Neural crest cell (in vitro differentiated cells): ENCODE results near the gene TCF7. TPM values are rescaled to one million over a fixed set of nuclear protein-coding genes. Genes with fewer than 3 reads are reported as not detected.

ENCODE experiments used
- DNase-seq: peaks from one replicate; pipeline ENCODE4 v3.0.0; 2021; ENCODE audit warnings: low read depth, mixed read lengths, low spot score
- H3K27ac Mint-ChIP-seq: one replicate; pipeline ENCODE4 v1.8.0; 2021; ENCODE audit warnings: mild to moderate bottlenecking, mixed read lengths; ENCODE audit not compliant: unreplicated experiment
- H3K27me3 Mint-ChIP-seq: 2 replicates; pipeline ENCODE4 v1.8.0; 2021; ENCODE audit warnings: low read depth, mild to moderate bottlenecking, mixed read lengths
- H3K36me3 Mint-ChIP-seq: 2 replicates; pipeline ENCODE4 v1.8.0; 2021; ENCODE audit warnings: low read depth, mild to moderate bottlenecking, mixed read lengths
- H3K4me1 Mint-ChIP-seq: 2 replicates; pipeline ENCODE4 v1.8.0; 2021; ENCODE audit warnings: mixed read lengths
- H3K4me3 Mint-ChIP-seq: one replicate; pipeline ENCODE4 v1.8.0; 2021; ENCODE audit warnings: mild to moderate bottlenecking, mixed read lengths
- H3K9me3 Mint-ChIP-seq: 2 replicates; pipeline ENCODE4 v1.8.0; 2021; ENCODE audit warnings: mixed read lengths
- CTCF ChIP-seq: fragments of 200-600 bp; sonication (generic); conservative IDR thresholded peaks from 2 replicates; pipeline ENCODE4 v1.5.0; 2021; ENCODE audit warnings: antibody characterized with exemption, mild to moderate bottlenecking
- total RNA-seq: library from RNA; stranded (reverse); gene quantifications from 2 replicates; pipeline ENCODE4 v1.2.1, GENCODE V29; 2021

Gene TCF7
- total RNA-seq, 1 donor from 2014 or later: 18.0 TPM

DNA sequence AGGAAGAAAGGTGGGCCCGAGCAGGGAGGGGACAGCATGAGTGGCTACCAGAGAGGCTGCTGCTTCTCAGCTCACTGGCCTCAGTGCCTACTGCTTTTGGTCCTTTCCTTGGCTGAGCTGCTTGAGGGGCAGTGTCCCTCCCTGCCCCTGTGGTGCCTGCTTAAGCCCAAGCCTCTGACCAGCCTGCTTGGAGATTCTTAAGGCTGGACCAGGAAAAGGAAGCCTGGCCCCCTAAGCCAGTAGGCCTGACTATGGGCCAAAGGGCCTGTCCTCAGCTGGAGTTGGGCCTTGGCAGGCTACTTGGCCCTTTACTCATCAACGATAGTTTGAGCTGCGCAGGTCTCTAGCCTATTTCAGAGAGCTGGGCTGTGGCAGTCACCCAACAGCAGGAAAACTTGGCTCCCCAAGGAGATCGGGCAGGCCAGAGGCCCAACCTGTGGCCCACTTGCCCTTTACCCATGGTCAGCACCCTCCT, 24.9 kb downstream of the TCF7 start:
- Mint-ChIP-seq H3K27ac (no peak overlapping the region), H3K4me3 (no peak overlapping the region), H3K4me1 (no peaks in the 10 kb centered on the region), H3K9me3 (no peaks in the 10 kb centered on the region), H3K36me3 (peaks cover 7% of the 10 kb centered on the region), H3K27me3 (no peaks in the 10 kb centered on the region)
- no peak for DNase-seq
- TF ChIP-seq CTCF: no peak

DNA sequence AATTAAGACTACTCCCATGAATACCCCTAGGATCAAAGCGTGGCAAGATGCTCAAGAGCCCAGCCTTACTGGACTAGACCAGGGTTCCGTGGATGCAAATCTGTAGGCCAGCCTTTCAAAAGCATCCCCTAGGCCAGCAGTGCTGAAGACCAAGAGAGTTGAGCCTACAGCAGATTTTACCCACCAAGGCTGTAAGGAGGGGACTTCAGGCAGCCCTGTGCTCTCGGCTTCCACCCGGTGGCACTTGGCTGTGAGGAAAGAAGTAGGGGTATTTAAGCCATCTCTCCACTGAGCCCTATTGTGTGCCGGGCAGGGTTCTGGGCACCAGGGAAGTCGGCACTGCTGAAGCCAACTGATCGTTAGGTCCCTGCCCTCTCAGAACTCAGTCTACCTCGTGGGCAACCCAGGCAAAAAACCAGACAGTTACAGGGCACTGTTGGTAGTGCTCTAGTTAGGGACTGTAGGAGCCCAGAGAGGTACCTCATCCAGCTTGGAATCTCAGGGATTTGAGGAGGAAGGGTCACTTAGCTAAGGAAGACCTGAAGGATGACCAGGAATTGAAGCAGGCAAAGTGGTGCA, 25.5 kb downstream of the TCF7 start:
- TF ChIP-seq CTCF: no peak
- Mint-ChIP-seq H3K4me1 (no peaks in the 10 kb centered on the region), H3K36me3 (peaks cover 7% of the 10 kb centered on the region), H3K4me3 (no peak overlapping the region), H3K27ac (no peak overlapping the region), H3K9me3 (no peaks in the 10 kb centered on the region), H3K27me3 (no peaks in the 10 kb centered on the region)
- no peak for DNase-seq

DNA sequence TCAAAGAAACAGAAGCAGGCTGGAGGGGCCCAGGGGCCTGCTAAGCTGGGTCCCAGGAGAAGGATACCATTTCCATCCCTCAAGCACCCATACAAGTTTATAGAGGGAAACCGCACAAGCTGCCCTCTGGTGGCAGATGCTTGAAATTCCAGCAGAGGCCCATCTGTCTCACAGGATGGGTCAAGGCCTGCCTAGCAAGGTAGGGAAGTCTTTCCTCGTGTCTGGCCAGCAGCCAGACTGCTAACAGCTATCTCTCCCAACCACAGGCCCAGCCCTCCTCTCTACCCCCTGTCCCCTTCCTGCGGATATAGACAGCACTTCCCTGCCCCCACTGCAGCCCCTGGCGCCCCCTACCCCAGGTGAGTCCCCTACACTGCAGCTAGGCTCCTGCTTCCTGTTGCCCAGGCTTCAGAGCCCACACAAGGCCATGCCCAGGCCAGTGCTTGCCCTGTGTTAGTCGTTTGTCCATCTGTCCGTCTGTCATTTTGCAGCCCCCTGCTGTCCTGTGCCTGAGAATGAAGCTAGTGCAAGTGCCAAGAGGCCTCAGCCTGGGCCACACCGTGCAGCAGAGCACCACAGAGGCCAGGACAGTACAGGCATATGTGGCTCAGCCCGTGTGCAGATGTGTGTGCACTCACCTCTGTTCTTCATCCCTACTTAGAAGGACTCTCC, 26.2 kb downstream of the TCF7 start:
- H3K27me3 Mint-ChIP-seq: no peaks in the 10 kb centered on the region
- H3K36me3 Mint-ChIP-seq: peaks cover 2% of the 10 kb centered on the region
- peak; percentile 57 for DNase-seq
- no peaks in the 10 kb centered on the region for H3K9me3 Mint-ChIP-seq
- TF ChIP-seq CTCF: peak; percentile 78
- H3K4me3 Mint-ChIP-seq: peak overlapping the region; percentile 38
- H3K27ac Mint-ChIP-seq: no peak overlapping the region
- H3K4me1 Mint-ChIP-seq: peaks cover 1% of the 10 kb centered on the region

DNA sequence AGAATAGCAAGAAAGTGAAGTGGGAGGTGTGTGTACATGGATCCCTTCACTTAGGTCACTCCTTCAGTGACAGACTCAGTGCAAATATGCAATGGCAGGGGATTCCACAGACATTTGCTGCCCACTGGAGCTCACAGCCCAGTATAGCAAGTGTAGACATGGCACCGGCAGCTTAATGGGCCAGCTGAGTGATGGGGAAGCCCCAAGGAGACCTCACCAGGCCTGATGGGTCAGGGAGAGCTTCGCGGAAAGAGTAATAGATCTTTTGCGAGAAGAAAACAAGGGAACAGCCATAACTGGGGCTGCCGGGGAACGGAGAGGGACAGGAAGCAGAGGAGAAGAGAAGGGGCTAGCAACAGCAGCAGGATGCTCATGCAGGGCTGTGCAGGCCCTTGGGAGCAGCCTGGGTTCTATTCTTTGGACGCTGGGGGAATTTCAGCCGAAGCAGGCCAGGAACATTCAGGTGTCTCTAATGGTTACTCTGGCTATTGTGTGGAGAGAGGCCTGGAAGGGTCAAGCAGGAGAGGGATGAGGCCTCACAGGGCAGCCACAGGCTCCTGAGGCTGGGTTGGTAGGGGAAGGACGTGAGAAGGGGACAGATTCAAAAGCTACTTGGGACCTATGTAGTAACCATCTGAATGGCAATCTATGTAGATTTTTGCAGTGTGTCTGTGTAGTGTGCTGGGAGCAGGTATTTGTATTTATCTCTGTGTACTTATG, 27.0 kb downstream of the TCF7 start:
- TF ChIP-seq CTCF: no peak
- Mint-ChIP-seq H3K36me3 (no peaks in the 10 kb centered on the region), H3K4me1 (peaks cover 5% of the 10 kb centered on the region), H3K27me3 (no peaks in the 10 kb centered on the region), H3K4me3 (no peak overlapping the region), H3K9me3 (no peaks in the 10 kb centered on the region), H3K27ac (peak overlapping the region; percentile 70)
- DNase-seq: no peak

GRCh38 chr5:134142052-134142451, 27.6 kb downstream of the TCF7 start:
- Mint-ChIP-seq H3K4me3 (no peak overlapping the region), H3K36me3 (no peaks in the 10 kb centered on the region), H3K4me1 (peaks cover 5% of the 10 kb centered on the region), H3K27ac (peak overlapping the region; percentile 70), H3K9me3 (no peaks in the 10 kb centered on the region), H3K27me3 (no peaks in the 10 kb centered on the region)
- no peak for DNase-seq
- no peak for TF ChIP-seq CTCF
